CD4-positive, alpha-beta T cell treated with Interleukin-2 at 100 ng/mL for 4 hours (primary cell): ENCODE measurements around the gene NT5DC3.

Experiments used
- DNase-seq: peaks from one replicate; pipeline ENCODE4 v3.0.0-alpha.2; 2020; ENCODE audit warnings: low spot score

Gene NT5DC3

GRCh38 chr12:103840876-103841689 is at the start of gene NT5DC3:
NT5DC3 (minus strand) TSS chr12:103841234; CDS start chr12:103841156, 78 bp downstream.
- peak; percentile 84 for DNase-seq

GRCh38 chr12:103887738-103888137 is 46.7 kb upstream of the NT5DC3 start:
- DNase-seq = no peak

GRCh38 chr12:103886195-103886797 is 45.3 kb upstream of the NT5DC3 start:
- no peak for DNase-seq

- DNase-seq = peak; percentile 51
These were observed 43.3 kb upstream of the NT5DC3 start for GRCh38 chr12:103884316-103884715.

GRCh38 chr12:103883908-103884307 is 42.9 kb upstream of the NT5DC3 start:
- DNase-seq = no peak

- DNase-seq = no peak
These were observed 42.0 kb upstream of the NT5DC3 start for GRCh38 chr12:103882861-103883596.

- DNase-seq = no peak
These were observed 40.2 kb upstream of the NT5DC3 start for GRCh38 chr12:103881261-103881660.

GRCh38 chr12:103880299-103881142 is 39.5 kb upstream of the NT5DC3 start:
- DNase-seq = peak; percentile 25

- DNase-seq = no peak
These were observed 38.8 kb upstream of the NT5DC3 start for GRCh38 chr12:103879878-103880277.

GRCh38 chr12:103879048-103879692 is 38.1 kb upstream of the NT5DC3 start:
- DNase-seq = no peak

GRCh38 chr12:103877934-103878510 is 37.0 kb upstream of the NT5DC3 start:
- DNase-seq = peak; percentile 71

- no peak for DNase-seq
These were observed 36.3 kb upstream of the NT5DC3 start for GRCh38 chr12:103877288-103877687.

- DNase-seq = no peak
These were observed 34.6 kb upstream of the NT5DC3 start for GRCh38 chr12:103875666-103876065.

GRCh38 chr12:103868215-103868614 is 27.2 kb upstream of the NT5DC3 start:
- DNase-seq = no peak

- no peak for DNase-seq
These were observed 24.2 kb upstream of the NT5DC3 start for GRCh38 chr12:103865151-103865730.

GRCh38 chr12:103864710-103865109 is 23.7 kb upstream of the NT5DC3 start:
- no peak for DNase-seq

GRCh38 chr12:103858953-103859601 is 18.0 kb upstream of the NT5DC3 start:
- DNase-seq = no peak

GRCh38 chr12:103858335-103858734 is 17.3 kb upstream of the NT5DC3 start:
- DNase-seq = no peak

- no peak for DNase-seq
These were observed 16.1 kb upstream of the NT5DC3 start for GRCh38 chr12:103857164-103857563.
